Fibroblast of peridontal ligament (primary cell): ENCODE measurements around the gene TMEM270.
"Not testable (repeated sequence)": the region's sequence is repeated elsewhere in the genome, so short reads cannot be mapped to it uniquely, and the experiment has no call there.

Experiments used
- DNase-seq: peaks from one replicate; pipeline ENCODE4 v3.0.0-alpha.2; 2010; ENCODE audit errors: extremely low read depth

The TMEM270 gene

DNA sequence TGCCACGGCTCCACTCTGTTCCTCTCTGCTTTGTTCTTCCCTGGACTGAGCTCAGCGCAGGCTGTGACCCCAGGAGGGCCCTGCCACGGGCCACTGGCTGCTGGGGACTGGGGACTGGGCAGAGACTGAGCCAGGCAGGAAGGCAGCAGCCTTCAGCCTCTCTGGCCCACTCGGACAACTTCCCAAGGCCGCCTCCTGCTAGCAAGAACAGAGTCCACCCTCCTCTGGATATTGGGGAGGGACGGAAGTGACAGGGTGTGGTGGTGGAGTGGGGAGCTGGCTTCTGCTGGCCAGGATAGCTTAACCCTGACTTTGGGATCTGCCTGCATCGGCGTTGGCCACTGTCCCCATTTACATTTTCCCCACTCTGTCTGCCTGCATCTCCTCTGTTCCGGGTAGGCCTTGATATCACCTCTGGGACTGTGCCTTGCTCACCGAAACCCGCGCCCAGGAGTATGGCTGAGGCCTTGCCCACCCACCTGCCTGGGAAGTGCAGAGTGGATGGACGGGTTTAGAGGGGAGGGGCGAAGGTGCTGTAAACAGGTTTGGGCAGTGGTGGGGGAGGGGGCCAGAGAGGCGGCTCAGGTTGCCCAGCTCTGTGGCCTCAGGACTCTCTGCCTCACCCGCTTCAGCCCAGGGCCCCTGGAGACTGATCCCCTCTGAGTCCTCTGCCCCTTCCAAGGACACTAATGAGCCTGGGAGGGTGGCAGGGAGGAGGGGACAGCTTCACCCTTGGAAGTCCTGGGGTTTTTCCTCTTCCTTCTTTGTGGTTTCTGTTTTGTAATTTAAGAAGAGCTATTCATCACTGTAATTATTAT, 28.9 kb upstream of the TMEM270 start:
- DNase-seq, result no peak

DNA sequence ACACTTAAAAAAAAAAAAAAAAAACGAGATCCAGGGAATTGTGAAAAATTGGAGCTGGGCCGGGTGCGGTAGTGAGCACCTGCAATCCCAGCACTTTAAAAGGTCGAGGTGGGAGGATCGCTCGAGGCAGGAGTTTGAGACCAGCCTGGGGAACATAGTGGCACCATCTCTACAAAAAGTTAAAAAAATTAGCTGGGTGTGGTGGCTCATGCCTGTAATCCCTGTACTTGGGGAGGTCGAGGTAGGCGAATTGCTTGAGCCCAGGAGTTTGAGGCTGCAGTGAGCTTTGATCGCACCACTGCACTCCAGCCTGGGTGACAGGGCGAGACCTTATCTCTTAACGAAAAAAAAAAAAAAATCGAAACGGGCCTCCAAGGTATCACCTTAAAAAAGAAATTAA, 28.2 kb upstream of the TMEM270 start:
- no peak for DNase-seq

GRCh38 chr7:73833251-73833919, 27.6 kb upstream of the TMEM270 start:
- no peak for DNase-seq

DNA sequence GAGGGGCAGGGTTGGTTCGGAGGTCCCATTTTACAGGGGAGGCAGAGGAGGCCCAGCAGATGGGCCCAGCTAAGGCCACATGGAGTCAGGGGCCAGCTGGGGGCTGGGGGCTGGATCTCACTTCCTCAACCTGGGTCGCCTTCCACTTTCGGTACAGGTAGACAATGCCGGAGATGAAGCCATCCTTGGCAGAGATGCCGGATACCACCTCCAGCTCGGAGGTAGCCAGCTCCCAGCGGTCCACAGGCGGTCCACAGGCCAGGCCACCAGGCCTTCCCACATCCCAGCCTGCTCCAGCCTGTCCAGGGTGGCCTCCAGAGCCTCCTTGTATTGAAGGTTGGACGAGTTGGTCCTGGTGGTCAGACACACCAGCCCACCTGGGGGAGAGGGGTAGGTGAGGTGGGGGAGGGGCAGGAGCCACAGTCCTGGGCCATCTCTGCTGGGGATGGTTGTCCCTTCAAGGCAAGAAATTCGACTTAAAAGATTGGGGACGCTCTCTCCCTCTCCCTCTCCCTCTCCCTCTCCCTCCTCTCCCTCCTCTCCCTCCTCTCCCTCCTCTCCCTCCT, 26.2 kb upstream of the TMEM270 start:
- DNase-seq, result no peak

DNA sequence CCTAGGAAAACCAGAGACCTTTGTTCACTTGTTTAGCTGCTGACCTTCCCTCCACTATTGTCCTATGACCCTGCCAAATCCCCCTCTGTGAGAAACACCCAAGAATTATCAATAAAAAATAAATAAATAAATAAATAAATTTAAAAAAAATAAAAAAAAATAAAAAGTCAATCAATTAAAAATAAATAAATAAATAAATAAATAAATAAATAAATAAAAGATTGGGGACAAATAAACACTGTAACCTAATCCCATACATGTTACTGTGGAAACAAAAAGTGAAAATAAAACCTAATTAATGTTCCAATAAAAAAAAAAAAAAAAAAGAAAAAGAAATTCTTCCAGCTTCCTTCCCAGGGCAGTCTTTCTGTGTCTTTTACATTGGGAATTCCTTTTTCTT, 23.8 kb upstream of the TMEM270 start:
- DNase-seq, result not testable (repeated sequence)

DNA sequence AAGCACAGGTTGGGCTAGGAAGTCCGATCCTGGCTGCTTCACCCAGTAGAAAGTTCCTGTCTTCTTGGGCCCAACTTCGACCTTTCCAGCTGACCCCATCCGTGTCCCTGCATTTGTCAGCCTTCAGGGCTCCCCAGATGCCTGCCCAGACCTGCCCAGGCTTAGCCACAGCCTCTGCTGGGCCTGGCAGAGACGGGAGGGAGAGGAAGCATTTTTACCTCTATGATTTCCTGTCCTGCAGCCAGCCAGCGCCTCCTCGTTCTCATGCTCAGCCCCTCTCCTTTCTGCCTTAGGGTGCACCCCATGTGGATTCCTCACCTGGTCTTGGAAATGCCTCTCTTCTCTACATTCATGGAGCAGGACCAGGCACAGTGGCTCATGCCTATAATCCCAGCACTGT, 22.3 kb upstream of the TMEM270 start:
- no peak for DNase-seq

DNA sequence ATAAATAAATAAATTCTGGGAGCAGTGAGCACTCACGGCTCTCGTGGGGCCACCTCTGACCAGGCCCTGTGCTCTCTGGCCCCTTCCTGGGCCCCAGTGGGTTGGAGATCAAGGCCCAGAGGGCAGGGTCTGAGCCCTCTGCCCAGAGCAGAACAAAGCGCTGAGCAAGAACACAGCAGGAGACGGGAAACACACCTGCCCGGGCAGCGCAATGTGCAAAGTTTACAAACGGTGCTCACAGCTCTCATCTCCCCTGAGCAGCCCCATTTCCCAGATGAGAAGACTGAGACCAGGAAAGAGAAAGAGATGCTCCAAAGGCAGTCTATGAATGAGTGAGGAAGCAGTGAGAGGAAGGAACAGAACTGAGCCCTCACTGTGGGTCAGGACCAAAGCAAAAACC, 21.7 kb upstream of the TMEM270 start:
- no peak for DNase-seq

- DNase-seq, result no peak
These were observed 20.9 kb upstream of the TMEM270 start for GRCh38 chr7:73839743-73840714.

- no peak for DNase-seq
These were observed 20.1 kb upstream of the TMEM270 start for GRCh38 chr7:73840715-73841379.

GRCh38 chr7:73841689-73842066, 19.3 kb upstream of the TMEM270 start:
- no peak for DNase-seq

DNA sequence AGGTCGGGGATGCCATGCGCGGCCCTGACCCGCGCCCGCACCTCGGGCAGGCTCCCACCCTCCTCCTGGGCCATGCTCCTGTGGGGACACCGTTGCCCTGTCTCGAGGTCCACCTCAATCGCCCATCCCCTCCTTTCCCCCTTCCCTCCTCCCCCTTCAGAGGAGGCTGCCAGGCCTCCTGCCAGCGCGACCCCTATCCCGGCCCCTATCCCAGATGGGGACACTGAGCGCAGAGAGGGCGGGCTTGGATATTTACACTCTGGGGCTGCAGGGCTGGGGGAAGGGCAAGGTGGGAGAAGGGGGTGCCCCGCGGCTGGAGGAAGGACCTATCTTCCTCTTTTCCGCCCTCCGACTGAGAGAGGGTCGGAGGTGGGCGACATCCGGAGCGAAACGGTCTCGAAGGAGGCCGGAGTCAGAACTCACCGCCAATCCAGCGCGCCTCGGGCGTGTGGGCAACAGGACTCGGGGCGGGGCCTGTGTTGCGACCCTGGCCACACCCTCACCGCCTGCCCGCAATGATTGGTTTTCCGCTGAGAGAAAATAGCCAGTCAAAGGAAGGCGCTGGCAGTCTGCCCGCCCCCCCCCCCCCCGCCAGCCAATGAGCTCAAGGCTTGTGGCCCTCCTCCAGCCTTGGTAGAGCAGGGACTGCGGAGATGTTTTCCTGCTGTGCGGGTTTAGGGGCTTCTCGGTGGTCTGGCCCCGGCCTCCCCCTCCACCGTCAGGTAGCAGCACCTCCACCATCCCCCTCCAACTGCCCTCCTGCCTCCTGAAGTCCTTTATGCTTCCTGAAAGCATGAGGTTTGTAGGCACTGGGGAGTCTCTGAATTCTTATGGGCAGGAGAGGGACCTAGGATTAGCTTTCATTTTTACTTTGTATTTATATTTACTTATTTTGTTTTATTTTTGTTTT, 18.6 kb upstream of the TMEM270 start, which contains the start of gene METTL27:
TSS of gene METTL27 (minus strand) at position 450 of the 910 bp plus-strand sequence. CDS start at position 74, 376 bp downstream.
- peak; percentile 87 for DNase-seq

DNA sequence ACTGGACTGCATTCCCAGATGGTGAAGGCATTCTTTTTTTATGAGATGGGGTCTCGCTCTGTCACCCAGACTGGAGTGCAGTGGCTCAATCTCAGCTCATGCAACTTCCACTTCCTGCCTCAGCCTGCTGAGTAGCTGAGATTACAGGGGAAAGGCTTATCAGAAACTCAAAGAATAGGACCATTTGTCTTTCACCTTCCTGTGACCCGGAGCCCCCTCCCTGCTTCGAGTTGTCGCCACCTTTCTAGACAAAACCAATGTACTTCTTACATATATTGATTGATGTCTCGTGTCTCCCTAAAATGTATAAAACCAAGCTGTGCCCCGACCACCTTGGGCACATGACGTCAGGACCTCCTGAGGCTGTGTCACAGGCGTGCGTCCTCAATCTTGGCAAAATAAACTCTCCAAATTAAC, 16.8 kb upstream of the TMEM270 start:
- DNase-seq, result no peak

DNA sequence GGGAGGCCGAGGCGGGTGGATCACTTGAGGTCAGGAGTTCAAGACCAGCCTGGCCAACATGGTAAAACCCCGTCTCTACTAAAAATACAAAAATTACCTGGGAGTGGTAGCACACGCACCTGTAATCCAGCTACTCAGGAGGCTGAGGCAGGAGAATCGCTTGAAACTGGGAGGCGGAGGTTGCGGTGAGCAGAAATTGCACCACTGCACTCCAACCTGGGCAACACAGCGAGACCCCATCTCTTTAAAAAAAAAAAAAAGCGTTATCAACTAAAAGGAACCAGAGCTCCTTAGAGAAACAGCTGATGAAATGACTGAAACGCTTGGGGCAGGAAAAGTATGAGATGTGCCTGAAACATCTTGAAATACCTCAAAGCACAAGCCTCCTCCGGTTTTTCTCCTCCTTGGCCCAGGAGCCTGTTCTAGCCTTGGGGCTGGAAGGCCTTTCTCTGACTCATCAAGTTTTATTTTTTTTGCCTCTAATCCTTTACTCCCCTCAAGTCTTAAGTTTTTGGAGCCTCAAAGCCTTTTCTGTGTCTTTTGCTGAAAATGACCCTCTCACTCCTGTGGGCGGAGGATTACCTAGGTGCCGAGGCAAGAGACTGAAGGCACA, 16.0 kb upstream of the TMEM270 start:
- DNase-seq, result peak; percentile 71

GRCh38 chr7:73845701-73846195, 15.2 kb upstream of the TMEM270 start:
- DNase-seq, result not testable (repeated sequence)

DNA sequence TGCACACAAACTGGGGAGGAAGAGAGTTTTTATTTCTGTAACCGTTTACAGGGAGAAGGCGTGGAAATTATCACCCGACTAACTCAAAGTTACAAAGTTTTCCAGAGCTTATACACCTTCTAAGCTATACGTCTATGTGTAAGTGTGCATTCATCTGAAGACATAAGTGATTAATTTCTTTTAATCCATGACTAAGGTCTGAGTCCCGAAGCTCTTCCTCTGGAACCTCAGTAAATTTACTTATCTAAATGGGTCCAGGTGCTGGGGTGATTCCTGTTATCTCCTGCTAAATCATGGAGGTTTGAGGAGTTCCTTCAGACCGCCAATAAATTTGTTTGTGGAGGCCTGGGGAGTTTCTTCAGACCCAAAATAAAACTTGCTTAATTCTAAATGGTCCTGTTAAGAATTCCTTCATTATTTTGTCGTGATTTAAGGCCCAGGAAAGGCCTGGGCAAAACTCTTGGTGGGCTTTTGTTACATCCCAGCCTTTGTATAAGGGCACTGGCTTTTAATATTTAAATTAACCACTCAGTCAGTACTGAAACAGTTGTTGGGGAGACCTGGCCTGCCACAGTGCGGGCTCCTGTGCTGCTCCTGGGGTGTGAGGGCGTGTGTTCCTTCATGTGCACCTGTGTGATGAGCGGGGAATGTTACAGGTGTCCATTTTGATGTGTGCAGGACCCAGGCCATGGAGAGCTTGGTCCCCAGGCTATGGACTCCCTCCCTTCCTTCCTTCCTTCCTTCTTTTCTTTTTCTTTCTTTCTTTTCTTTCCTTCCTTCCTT, 12.8 kb upstream of the TMEM270 start:
- no peak for DNase-seq

DNA sequence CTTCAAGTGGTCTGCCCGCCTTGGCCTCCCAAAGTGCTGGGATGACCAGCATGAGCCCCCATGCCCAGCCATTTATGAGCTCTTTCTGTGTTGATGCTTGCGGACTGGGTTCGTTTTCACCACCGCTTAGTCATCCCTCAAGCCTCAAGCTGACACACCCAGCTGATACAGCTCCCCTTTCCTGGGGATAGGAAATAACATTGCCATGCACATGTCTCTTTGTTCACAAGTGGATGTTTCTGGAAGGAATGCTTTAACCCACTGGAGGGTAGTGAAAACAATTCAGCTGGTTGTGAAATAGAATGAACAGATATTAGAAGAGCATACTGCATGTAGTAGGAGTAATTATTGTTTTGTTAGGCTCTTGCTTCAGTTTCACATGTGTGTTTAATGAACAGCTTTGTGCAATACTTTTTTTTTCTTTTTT, 10.2 kb upstream of the TMEM270 start:
- peak; percentile 99 for DNase-seq

GRCh38 chr7:73851410-73852338, 9.3 kb upstream of the TMEM270 start:
- DNase-seq, result peak; percentile 98
